IPS-15b (cell line): Measurements from ENCODE around the gene ASMTL.

Experiments
- H3K27me3 ChIP-seq: one replicate; pipeline ENCODE4 v1.6.1; 2013; ENCODE audit warnings: low read length; ENCODE audit not compliant: control insufficient read depth, insufficient read depth
- H3K36me3 ChIP-seq: one replicate; pipeline ENCODE4 v1.6.1; 2013; ENCODE audit warnings: low read length; ENCODE audit not compliant: control insufficient read depth, insufficient read depth
- H3K4me1 ChIP-seq: one replicate; pipeline ENCODE4 v1.6.1; 2013; ENCODE audit warnings: mild to moderate bottlenecking, low read length; ENCODE audit not compliant: control insufficient read depth, insufficient read depth
- H3K4me3 ChIP-seq: one replicate; pipeline ENCODE4 v1.5.1; 2013; ENCODE audit warnings: low read depth, low read length
- H3K9ac ChIP-seq: one replicate; pipeline ENCODE4 v1.6.1; 2013; ENCODE audit warnings: low read depth, mild to moderate bottlenecking, low read length
- H3K9me3 ChIP-seq: one replicate; pipeline ENCODE4 v1.6.1; 2013; ENCODE audit warnings: mild to moderate bottlenecking, low read length; ENCODE audit not compliant: control insufficient read depth, insufficient read depth

Gene ASMTL

DNA sequence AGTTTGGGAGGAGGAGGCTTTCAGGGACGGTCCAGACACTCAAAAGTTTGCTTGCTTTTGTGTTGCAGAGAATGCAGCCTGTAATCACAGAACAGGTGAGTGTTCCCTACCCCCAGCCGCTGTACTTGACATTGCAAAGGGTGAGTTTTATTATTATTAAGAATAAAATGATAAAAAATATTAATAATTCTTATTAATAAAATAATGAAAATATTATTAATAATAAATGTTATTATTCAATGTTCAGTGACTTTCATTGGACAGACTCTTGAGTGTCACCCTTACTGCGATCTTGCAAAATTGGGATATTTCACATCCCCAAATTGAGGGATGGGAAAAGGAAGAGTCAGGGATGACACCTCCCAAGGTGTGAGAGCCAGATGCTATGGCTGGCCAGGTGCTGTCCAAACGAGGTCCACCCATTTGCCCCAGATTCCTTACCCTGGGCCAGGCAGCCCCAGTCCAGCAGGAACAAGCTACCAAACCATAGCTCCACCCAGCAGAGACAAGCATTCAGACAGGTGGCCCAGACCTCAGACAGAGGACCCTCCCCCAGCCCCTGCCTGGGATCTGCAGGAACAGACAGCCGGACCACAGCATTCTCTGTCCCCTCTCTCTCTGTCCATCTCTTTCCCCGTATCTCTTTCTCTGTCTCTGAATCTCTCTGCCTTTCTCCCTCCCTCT, 93.8 kb downstream of the ASMTL start:
- H3K9ac ChIP-seq = no peak overlapping the region
- no peak overlapping the region for H3K4me3 ChIP-seq
- peaks cover 6% of the 10 kb centered on the region for H3K4me1 ChIP-seq
- H3K27me3 ChIP-seq = no peaks in the 10 kb centered on the region
- H3K36me3 ChIP-seq = peaks cover 3% of the 10 kb centered on the region
- no peaks in the 10 kb centered on the region for H3K9me3 ChIP-seq

DNA sequence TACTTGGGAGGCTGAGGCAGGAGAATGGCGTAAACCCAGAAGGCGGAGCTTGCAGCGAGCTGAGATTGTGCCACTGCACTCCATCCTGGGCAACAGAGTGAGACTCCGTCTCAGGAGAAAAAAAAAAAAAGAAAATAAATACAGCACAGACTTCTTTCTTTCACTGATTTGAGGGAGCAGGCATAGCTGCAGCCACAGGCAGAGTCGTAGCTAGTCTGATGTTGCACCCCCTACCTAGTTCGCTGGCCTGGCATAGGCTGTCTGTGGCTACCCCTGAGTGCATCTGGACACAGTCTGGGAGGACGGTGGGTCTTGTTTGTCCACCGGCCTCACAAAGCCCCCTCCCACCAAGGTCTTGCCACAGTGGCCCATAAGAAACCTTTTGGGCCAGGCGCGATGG, 94.7 kb downstream of the ASMTL start:
- Histone ChIP-seq H3K9me3 (no peaks in the 10 kb centered on the region), H3K4me3 (no peak overlapping the region), H3K27me3 (no peaks in the 10 kb centered on the region), H3K36me3 (peaks cover 5% of the 10 kb centered on the region), H3K4me1 (peaks cover 6% of the 10 kb centered on the region), H3K9ac (no peak overlapping the region)

DNA sequence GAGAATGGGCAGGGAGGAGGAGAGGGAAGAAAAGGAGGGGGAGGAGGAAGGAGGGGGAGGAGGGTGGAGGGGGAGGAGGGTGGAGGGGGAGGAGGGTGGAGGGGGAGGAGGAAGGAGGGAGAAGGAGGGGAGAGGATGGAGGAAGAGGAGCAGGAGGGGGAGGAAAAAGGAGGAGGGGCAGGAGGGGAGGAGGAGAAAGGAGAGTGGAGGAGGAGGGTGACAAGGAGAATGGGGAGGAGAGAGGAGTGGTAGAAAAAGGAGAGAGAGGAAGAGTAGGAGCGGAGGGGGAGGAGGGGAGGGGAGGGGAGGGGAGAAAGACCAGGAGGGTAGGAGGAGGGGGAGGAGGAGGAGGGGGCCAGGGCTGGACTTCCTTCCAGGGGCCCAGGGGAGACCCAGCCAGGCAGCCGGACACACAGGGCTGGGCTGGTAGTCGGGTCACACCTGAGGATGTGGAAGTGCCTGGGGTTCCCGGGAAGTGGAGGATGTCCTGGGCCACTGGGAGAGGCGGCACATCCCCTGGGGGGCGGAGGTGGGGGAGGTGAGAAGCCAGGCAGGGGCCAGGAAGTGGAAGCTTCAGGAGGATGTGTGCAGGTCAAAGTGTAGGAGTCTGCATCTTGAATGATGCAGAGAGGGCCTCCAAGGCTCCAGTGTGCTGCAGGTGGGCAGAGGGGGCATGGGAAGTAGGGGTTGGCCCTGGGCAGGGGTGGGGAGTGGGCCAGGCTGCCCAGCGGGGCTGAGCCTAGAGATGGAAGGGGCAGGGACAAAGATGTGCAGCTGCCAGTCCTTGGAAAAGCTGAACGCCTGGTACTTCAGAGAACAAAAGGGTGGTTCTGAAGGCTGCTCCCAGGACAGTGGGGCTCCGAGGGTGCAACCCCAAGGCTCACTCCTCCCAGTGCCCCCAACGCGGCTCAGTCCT, 97.3 kb downstream of the ASMTL start:
- H3K4me1 ChIP-seq = peaks cover 6% of the 10 kb centered on the region
- no peaks in the 10 kb centered on the region for H3K27me3 ChIP-seq
- H3K36me3 ChIP-seq = peaks cover 5% of the 10 kb centered on the region
- H3K4me3 ChIP-seq = no peak overlapping the region
- H3K9ac ChIP-seq = no peak overlapping the region
- H3K9me3 ChIP-seq = no peaks in the 10 kb centered on the region

DNA sequence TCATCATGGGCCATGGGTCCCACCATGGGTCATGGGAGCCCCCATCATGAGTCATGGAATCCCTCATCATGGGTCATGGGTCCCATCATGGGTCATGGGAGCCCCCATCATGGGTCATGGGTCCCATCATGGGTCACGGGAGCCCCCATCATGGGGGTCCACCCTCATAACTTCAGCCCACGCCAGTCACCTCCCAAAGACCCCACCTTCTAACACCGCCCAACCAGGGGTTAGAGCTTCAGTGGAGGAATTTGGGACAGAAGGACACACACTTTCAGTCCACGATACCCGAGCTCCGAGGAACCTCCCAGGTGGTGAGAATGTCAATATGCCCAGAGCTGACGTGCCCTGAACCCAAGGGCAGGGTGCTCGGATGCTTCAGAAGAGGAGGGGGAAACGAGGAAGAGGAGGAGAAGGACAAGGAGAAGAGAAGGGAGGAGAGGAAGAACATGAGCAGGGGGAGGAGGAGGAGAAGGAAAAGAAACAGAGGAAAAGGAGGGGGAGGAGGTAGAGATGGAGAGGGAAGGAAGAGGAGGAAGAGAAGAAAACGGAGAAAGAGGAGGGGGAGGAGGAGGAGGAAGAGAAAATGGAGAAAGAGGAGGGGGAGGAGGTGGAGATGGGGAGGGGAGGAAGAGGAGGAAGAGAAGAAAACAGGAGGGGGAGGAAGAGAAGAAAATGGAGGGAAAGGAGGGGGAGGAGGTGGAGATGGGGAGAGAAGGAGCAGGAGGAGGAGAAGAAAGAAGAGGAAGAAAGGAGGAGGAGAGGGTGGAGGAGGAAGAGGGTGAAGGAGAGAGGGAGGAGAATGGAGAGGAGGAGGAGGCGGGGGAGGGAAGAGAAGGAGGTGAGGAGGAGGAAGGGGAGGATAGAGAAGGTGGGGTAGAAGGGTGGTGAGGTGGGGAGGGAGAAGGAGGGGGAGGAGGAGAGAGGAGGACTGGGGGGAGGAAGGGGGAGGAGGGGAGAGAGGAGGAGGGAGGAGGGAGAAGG, 98.4 kb downstream of the ASMTL start:
- Histone ChIP-seq H3K36me3 (peaks cover 5% of the 10 kb centered on the region), H3K9ac (no peak overlapping the region), H3K4me1 (peaks cover 6% of the 10 kb centered on the region), H3K4me3 (no peak overlapping the region), H3K27me3 (no peaks in the 10 kb centered on the region), H3K9me3 (no peaks in the 10 kb centered on the region)
